Astrocyte of the cerebellum (primary cell): ENCODE measurements around the gene EME1.

Experiments used
- DNase-seq: peaks from one replicate; pipeline ENCODE4 v3.0.0-alpha.2; 2011; ENCODE audit warnings: low read depth
- H3K4me3 ChIP-seq: 2 replicates; pipeline ENCODE4 v1.5.1; 2011; ENCODE audit warnings: mild to moderate bottlenecking, low read depth, low read length, moderate library complexity
- CTCF ChIP-seq: IDR thresholded peaks from 2 replicates; pipeline ENCODE4 v1.5.1; 2012; ENCODE audit warnings: low read length, low read depth, moderate library complexity, mild to moderate bottlenecking; ENCODE audit errors: missing control alignments
- in situ Hi-C: cut with HindIII; loops from 2 replicates; pipeline ENCODE4 v1.10.0; 2017; ENCODE audit warnings: low sequenced_read_pairs

Gene EME1

DNA sequence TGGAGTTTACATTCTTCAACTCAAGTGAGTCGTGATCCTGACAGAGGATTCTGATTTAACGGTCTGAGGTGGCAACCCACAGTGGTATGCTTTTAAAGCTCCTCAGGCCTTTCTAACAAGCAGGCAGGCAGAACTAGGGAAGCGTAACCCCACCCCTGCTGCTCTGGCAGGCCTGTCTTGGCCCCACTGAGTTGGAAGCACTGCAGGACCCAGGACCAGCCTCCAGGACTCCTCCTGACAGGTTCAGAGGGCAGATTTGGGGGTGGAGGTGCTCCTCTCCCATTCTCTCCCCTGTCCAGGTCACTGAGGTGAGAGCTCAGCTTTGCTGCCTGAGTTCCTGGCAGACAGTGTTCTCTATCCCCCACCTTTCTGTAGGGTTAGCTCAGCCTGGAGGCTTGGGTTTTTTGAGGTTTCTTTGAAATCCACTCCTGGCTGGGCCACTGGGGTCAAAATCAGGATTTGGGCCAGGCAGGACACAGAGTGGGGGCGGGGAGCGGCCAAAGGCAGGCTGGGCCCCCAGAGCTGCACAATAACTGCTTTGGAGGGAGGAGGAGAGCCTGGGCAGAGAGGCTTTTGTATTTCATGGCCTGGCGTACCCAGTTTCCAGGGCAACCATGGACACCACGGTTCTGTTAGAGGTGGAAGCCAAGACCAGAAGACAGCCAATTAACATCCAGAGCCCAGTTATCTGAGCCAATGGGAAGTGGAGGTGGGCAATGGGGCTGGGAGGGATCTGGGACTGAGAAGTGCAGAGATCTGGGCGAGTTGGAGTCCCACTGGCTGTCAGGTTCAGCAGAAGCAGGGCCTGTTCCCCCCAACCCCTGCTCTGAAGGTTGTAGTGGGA lies 9.6 kb upstream of the EME1 start:
- no peak for TF ChIP-seq CTCF
- DNase-seq, result peak; percentile 55
- in situ Hi-C loops, result no loop called here
- H3K4me3 ChIP-seq, result no peak overlapping the region

DNA sequence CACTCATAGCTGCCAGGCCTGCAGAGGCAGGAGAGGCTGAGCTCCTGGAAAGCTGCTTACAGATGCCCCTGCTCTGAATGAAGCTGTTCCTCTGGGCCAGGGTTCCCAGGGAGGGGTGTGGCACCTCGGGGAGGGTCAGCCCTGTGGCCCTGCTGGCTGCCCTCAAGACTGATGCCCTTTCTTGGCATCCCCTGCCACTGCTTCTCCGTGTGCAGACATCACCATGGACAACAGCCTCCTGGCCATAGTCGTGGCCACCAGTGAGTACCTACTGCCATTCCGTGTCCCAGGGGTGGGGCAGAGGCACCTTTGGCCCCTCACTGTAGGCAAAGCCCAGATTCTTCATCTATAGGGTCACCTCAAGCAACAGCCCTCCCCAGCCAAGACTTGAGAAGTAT lies 9.0 kb upstream of the EME1 start:
- in situ Hi-C loops, result no loop called here
- no peak for TF ChIP-seq CTCF
- H3K4me3 ChIP-seq, result no peak overlapping the region
- DNase-seq, result no peak

- no peak for DNase-seq
- in situ Hi-C loops, result no loop called here
- peak; percentile 14 for TF ChIP-seq CTCF
- H3K4me3 ChIP-seq, result no peak overlapping the region
These were observed 8.3 kb upstream of the EME1 start for GRCh38 chr17:50364715-50365114.

GRCh38 chr17:50365165-50365564 lies 7.9 kb upstream of the EME1 start:
- DNase-seq, result no peak
- no peak overlapping the region for H3K4me3 ChIP-seq
- TF ChIP-seq CTCF, result no peak
- in situ Hi-C loops, result no loop called here

DNA sequence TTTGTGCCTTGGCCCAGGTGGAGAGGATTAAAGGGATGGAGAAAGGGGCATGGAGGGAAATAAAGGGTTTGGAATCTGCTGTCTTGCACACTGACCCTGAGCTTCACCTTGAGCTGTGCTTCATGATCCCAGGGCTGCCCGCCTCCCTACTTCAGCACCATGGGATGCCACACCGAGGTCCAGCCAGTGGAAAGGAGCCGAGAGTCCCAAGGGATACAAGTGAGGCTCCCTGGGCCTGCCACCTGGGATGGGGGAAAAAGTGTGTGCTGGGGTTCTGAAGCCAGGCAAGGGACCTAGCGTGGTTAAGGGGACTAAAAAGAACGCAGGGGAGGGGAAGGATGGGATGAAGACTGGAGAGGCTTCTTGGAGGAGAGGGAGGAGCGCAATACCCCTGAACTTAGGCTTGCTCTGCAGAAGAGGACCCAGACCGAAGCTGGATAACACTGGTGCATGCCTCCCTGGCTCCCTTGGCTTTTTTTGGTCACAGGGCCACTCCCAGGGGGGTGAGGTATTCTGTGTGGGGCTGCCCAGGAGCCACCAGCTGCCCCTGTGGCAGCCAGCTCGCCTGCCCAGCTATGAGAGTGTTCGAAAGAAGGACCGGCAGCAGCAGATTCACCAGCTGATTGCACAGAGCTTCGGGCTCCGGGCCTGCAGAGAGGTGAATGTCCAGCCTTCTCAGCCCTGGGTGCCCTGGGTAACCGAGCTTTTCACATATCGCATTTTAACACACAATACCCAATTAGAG lies 7.2 kb upstream of the EME1 start:
- in situ Hi-C loops, result no loop called here
- no peak overlapping the region for H3K4me3 ChIP-seq
- DNase-seq, result no peak

DNA sequence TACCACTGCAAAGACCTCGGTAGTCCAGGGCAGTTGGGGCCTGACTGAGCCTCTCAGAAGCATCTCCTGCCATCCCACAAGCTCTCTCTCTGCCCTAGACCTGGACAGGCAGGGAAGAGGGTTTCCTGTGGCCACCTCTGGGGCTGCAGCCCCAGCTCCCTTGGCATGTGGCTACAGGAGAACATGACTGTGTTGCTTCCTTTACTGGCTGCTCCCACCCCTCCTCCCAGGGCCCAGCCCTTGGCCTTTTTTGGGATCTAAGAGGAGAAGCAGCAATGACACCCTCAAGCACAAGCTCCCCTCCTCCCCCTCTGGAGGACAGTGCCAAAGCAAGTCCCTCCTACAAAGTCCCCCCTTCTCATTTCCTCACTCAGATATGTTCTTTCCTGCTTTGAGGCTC lies 5.6 kb upstream of the EME1 start:
- DNase-seq, result no peak
- TF ChIP-seq CTCF, result no peak
- H3K4me3 ChIP-seq, result no peak overlapping the region
- in situ Hi-C loops, result no loop called here

More for the DNA sequence above, 7.2 kb upstream of the EME1 start:
- TF ChIP-seq CTCF, result no peak
